HK-2 (cell line): ENCODE measurements around the gene SERPINB6.
A peak's percentile ranks its signal among the peaks of the same experiment; 100 is the strongest.
"Not testable (repeated sequence)": the region's sequence is repeated elsewhere in the genome, so short reads cannot be mapped to it uniquely, and the experiment has no call there.

ENCODE experiments used
- DNase-seq: peaks from one replicate; pipeline ENCODE4 v3.0.0-alpha.2; 2018; ENCODE audit not compliant: unreplicated experiment

The SERPINB6 gene

DNA sequence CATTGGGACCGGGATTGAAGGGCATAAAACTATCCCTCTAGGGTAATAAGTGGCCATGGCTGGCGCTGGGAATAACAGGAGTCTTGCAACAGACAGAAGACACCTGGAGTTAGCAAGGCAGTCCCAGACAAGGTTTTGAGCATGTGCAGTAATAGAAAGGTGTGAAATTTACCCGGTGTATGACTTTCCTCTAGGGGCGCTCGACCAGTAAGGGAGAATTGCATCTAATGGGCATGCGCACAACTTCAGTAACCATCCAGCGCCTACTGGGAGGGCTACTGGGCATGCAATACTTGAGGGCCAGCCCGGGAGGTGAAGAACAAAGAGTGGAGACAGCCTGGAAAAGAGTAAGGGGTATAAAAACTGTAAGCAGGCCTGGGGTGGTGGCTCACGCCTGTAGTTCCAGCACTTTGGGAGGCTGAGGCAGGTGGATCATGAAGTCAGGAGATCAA lies 32.7 kb downstream of the SERPINB6 start:
- no peak for DNase-seq

DNA sequence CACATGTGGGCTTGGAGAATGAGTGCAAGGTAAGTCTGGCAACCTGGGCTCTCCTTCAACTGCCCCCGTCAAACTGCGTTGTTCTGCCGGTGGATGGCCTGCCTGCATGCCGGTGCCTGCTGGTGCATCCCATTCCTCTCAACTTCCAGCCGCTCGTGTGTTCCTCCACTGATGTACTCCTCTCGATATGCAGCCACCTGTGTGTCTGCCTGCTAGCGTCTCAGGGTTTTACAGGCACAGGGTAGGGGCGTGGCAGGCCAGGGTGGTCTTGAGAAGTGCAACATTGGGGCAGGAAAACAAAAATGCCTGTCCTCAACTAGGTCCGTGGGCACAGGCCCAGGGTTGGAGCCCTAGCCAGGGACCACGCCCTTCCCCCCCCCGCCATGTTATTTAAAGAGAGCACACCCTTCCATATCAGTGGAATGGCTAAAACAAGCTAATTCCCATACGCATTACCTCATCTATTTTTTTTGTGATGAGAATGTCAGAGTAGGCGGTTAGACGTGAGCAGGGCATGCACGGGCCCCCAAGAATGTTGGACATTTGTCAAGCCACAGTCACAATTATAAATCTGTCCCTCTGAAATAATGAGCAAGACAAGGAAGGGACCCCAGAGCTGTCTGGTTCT lies 33.2 kb downstream of the SERPINB6 start:
- DNase-seq, result no peak

DNA sequence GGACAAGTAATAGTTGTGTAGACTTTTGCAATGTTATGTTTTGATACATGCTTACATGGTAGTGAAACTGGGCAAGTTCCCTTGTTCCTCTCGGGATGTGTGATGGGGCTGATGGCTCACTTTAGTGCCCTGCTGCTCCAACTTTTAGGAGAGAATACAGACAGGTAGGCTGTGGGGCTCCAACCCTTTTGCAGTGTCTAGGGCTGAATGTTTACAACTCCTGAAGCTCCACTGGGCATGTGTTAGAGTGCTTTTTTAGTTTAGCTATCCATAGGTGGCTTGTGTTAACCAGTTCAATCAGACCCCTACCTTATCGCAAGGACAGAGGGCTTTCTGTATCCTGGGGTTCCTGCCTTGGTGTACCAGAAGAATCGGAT lies 33.8 kb downstream of the SERPINB6 start:
- no peak for DNase-seq

DNA sequence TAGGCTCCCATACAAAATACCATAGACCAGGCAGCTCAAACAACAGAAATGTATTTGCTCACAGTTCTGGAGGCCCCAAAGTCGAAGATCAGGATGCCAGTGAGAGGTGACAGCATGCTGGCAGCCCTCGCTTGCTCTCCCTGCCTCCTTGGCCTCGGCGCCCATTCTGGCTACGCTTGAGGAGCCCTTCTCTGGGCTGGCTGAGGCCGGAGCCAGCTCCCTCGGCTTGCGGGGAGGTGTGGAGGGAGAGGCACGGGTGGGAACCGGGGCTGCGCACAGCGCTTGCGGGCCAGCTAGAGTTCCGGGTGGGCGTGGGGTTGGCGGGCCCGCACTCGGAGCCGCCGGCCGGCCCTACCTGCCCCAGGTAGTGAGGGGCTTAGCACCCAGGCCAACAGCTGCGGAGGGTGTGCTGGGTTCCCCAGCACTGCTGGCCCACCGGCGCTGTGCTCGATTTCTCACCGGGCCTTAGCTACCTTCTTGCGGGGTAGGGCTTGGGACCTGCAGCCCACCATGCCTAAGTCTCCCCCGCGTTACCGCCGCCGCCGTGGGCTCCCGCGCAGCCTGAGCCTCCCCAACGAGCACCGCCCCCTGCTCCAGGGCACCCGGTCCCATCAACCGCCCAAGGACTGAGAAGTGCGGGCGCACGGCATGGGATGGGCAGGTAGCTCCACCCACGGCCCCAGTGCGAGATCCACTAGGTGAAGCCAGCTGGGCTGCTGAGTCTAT lies 35.6 kb downstream of the SERPINB6 start:
- DNase-seq, result no peak

DNA sequence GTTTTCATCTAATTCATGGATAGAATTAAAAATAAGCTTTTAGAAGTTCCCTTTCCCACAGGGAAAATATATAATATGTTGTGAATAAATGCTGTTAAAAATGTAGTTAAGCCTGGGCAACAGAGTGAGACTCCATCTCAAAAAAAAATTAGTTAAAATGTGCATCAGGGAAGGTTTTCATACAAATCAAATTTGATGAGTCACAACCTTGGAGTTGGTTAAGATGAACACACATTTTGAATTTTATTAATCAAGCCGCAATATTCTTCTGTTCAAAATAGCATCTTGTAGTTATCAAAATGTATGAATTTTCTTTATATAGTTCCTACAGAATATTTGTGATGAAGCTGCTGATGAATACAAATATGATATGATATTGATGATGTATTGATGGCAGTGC lies 37.3 kb downstream of the SERPINB6 start:
- no peak for DNase-seq

DNA sequence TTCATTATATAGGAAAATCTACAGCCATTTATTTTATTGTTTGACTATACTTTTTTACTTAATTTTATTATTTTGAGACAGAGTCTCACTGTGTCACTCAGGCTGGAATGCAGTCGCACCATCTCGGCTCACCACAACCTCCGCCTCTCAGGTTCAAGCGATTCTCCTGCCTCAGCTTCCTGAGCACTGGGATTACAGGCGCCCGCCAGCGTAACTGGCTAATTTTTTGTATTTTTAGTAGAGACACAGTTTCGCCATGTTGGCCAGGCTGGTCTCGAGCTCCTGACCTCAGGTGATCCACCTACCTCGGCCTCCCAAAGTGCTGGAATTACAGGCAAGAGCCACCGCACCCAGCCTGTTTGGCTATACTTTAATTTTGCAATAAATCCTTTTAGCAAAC lies 38.5 kb downstream of the SERPINB6 start:
- not testable (repeated sequence) for DNase-seq

DNA sequence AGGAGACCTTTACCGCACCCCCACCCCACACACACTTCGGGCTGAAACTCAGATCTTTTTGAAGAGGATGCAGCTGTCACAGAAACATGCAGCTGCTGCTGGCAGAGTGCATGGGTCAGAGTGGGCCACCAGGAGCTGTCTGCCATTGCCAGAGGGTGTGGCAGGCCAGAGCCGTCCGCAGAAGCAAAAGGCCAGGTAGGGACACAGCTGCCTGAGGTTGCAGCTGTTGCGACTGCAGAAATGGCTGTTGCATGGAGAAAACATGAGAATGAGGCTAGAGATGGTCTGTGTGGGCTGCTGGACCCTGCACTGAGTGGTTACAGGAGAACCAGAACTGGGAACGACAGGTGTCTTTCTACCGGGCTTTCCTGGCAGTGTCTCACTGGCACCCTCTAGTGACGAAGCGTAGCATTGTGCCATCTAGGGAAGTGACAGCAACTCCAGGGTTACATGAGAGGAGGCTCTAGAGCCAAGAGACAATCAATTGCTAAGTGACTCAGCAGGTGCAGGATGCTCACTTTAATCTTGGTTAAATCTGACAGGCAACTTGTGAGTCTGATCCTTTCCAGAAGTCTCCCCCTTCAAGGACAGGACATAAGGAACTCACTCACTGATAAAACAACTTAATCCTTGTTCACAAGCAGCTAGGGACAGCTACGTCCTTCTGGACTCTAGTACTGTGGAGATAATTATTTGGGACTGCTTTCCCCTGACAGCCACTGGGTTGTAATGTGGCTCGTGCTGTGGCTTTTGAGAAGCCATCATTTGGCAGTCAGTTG lies 39.2 kb downstream of the SERPINB6 start:
- peak; percentile 72 for DNase-seq

DNA sequence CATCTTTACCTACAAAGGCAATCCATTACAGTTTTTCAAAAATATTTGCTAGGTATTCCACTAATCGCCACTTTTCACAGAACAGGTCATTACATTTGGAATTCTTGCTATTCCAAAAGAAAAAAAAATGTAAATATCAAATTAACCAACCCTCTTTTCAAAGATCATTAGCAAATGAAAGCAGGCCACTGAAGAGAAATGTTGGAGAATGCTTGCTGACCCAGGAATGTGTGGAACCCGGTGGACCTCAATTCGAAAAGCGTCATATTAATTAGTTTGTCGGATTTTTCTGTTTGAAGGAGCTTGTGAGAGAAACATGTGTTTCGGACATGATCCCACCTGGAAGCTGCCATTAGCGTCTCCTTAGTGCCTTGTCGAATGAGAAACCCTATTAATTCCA lies 40.3 kb downstream of the SERPINB6 start:
- DNase-seq, result no peak

DNA sequence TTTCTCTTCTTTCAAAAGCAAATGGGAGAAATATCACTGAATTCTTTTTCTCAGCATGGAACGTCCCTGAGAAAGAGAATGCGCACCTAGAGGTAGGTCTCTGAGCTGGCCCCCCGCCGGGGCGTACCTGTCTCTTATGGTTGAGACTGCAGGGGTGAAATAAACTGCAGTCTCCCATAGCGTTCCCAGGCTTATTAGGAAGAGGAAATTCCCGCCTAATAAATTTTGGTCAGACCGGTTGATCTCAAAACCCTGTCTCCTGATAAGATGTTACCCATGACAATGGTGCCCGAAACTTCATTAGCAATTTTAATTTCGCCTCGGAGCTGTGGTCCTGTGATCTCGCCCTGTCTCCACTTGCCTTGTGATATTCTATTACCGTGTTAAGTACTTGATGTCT lies 43.4 kb downstream of the SERPINB6 start:
- DNase-seq, result not testable (repeated sequence)

DNA sequence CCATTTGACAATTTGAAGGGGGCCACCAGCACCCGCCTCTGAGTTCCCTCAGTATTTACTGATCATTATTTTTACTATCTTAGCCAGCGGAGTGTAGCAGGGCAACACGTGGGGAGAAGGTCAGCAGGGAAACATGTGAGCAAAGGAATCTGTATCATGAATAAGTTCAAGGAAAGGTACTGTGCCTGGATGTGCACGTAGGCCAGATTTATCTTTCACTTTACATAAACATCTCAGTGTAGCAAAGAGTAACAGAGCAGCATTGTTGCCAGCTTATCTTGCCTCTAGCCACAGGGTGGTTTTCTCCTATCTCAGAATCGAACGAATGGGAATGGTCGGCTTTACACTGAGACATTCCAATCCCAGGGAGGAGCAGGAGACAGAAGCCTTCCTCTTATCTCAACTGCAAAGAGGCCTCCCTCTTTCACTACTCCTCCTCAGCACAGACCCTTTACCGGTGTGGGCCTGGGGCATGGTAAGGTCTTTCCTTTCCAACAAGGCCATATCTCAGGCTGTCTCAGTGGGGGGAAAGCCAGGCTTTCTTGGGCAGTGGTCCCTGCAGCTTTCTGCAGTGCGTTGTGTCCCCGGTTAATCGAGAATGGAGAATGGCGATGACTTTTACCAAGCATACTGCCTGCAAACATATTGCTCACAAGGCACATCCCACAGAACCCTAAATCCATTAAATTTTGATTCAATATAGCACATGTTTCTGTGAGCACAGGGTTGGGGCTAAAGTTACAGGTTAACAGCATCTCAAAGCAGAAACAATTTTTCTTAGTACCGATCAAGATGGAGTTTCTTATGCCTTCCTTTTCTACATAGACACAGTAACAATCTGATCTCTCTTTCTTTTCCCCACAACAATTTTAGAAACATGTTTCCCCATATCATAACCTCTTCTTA lies 45.3 kb downstream of the SERPINB6 start:
- DNase-seq, result not testable (repeated sequence)

DNA sequence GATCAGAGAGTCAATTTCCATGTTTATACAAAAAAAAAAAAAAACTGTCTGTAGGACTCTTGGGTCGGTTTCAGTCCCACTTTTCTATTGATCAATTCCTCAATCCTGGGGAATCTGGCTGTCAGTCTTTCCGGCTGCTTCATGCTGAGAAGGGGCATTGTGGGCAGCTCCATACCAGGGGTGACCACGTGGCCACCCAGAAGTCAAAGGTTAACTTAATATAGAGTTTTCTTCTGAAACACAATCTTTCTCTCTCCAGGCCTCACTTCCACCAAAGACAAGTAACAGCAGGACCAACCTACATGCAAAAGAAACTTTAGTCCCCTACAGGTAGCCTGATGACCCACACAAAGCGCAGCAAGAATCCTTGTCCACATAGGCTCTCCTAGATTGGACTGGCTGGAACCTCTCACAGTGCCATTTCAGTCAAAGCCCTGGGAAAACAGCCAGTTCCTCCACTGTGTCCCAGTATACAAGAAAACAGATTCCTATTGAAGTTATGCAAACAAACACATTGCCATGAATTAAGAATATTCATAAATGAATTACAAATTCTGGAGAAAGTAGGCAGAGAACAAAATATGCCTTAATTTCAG lies 49.7 kb downstream of the SERPINB6 start:
- DNase-seq, result no peak

DNA sequence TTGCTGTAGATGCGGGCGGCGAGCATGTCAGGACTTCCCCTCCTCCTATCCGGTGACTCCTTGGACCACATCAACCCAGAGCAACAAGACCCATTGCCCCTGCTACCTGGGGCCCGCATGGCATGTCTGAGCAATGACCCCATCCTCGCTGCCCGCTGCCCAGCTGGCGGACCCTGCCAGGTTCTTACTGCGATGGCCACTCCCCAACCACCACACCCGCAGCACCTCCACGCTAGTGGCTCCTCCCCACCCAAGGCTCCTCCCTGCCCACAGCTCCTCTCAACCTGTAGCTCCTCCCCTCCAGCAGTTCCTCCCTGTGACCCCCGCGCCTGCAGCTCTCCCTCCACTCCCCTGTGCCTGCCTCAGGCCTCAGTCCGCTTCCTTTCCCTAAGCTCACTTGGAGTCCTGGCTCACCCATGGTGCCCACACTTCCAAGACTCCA lies 50.7 kb downstream of the SERPINB6 start:
- no peak for DNase-seq

DNA sequence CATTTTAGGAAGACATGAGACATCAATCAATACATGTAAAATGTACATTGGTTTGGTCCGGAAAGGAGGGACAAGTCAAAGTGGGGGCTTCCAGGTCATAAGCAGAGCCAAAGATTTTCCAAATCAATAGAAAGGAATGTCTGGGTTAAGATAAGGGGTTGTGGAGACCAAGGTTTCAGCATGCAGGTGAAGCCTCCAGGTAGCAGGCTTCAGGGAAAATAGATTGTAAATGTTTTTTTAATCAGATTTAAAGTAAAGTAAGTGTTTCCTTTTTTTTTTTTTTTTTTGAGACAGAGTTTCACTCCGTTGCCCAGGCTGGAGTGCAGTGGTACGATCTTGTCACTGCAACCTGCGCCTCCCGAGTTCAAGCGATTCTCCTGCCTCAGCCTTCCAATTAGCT lies 51.5 kb downstream of the SERPINB6 start:
- DNase-seq, result no peak

DNA sequence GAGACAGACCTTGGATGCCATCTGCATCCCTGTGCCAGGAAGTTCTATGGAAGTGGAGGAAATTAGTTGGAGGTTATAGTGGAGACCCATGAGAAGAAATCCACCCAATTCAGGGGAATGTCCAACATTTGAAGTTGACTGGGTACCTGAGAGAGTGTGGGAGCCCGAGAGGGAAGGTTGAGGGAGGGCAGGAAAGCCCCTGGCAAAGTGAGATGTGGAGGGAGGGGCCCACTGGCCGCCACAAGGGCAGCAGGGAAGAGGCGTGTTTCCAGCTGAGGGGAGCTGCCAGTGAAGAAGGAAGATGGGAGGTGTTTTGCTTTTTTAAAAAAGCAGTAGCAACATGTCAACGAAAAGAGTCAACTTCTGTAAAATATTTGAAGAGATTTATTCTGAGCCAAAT lies 52.0 kb downstream of the SERPINB6 start:
- DNase-seq, result no peak

DNA sequence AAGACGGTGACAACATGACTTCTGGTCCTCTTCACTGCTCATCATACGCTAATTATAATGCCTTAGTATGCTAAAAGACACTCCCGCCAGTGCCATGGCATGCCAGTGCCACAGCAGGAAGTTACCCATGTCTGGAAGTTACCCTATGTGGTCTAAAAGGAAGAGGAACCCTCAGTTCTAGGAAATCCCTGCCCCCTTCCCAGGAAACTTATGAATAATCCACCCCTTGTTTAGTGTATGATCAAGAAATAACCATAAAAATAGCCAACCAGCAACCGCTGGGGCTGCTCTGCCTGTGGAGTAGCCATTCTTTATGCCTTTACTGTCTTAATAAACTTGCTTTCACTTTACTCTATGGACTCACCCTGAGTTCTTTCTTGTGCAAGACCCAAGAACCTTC lies 52.4 kb downstream of the SERPINB6 start:
- no peak for DNase-seq

DNA sequence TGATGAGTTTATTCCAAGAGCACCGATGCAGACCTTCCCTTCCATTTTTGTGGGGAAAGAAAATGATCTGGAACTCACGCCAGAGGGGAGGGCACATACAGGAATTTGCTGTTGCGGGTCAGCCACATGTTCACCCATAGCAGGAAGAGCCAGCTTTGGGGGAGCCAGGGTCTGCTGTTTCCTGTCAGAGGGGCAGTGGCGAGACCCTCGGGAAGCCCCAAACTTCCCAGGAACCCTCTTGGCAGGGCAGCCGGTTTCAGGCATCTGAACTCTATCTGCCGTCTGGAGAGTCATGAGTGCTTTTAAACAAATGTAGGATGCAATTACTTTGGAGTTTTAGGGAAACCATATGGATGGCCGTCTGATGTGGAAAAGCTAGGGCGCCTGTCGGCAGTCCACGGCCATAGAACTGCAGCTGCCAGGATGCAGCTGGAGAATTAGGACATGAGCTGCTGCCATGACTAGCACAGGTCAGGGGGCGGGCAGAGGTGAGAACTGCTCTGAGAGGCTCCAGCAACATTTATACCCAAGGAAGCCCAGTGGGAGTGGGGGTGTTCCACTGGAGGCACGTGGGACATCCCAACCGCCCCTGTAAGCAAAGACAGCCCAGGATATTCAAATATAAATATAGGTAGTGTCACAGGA lies 53.4 kb downstream of the SERPINB6 start:
- no peak for DNase-seq

DNA sequence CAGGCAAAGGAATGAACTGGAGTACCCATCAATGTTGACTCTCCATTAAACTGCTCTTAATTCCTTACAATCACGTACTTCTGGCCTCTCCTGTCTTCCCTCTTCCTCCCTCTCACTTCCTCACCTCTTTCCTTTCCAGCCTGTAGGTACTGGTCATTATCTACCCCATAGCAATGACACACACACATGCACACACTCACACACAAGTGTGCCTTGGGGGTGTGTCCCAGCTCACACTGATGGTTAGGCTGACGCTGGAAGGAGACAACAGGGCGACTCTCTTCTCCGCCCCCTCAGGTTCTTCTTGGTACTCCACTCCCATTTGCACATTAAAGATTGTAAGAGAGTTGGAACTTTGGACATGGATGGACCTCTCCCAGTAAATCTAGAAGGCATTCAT lies 54.3 kb downstream of the SERPINB6 start:
- DNase-seq, result no peak

DNA sequence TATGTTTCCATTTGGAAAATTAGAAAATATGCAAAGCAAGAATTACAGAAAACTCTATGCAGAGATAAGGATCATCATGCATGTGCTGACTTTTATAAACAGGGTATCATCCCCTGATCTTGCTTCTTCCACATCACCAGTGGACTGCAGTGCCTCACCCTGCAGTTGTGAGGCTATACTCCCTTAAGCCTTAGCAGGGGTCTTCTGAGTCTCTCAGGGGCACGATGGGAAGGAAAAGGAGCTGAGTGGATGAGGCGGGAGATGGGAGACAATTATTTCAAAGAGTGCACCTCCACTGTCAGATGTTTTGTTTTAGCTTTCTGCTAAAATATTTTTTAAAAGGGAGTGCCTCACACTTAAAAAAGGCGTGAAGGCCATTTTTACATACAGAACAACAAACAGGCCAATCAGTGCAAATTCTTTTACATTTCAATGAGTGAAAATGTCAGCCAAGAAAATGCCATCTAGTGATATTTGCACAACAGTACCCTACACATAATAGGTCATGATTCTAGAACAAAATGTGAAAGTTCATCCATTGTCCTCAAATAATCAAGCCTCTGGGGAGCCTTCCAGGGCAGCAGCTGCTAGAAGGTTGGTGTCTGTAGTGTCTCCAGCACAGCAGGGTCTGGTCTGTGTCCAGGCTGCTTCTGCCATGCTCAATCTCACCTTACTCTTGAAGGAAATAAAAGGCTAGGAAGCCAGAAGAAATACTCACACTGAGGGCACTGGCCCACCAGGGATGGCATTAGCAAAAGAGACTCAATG lies 55.0 kb downstream of the SERPINB6 start:
- no peak for DNase-seq

DNA sequence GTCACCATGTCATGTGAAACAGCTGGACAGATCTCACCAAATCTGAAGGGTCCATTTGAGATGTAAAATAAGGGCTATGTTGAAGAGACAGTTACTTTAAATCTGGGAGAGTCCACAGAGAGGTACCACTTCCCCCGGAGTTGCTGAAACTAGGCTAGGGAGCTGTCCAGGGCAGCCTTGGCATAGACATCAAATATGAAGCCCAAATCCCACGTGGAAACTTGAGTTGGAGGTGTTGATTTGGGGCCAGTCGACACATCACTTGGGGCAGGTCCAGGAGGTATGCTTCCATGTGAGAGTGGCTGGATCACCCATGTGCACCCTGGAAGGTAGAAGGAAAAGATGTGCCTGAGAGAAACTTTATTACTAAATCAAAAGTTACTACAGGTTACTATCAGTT lies 56.2 kb downstream of the SERPINB6 start:
- DNase-seq, result no peak

DNA sequence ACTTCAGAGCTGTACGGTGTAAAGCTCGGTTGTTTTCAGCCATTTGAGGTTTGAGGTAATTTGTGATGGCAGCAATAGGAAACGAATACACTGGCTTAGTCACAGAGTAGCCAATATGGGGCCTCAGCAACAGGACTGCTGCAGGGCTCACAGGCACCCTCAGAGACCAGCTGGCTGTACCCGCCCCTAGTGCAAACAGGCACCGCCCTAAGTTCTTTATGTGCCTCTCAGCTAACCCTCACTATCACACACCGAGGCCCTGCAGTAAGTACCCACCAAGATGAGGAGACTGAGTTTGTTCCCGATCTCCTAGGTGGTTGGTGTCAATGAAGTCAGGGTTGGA lies 57.1 kb downstream of the SERPINB6 start:
- no peak for DNase-seq
